Endothelial cell (in vitro differentiated cells): ENCODE measurements around the gene SIMC1. TPM values are rescaled to one million over a fixed set of nuclear protein-coding genes. Genes with fewer than 3 reads are reported as not detected.

ENCODE experiments used
- DNase-seq: peaks from one replicate; pipeline ENCODE4 v3.0.0; 2021; ENCODE audit warnings: low spot score
- H3K27ac Mint-ChIP-seq: one replicate; pipeline ENCODE4 v1.8.0; 2021; ENCODE audit warnings: mixed read lengths, inconsistent platforms; ENCODE audit not compliant: unreplicated experiment
- H3K27me3 Mint-ChIP-seq: one replicate; pipeline ENCODE4 v1.8.0; 2021; ENCODE audit warnings: mild to moderate bottlenecking, moderate library complexity, mixed read lengths, inconsistent platforms; ENCODE audit not compliant: unreplicated experiment
- H3K36me3 Mint-ChIP-seq: one replicate; pipeline ENCODE4 v1.8.0; 2021; ENCODE audit warnings: mild to moderate bottlenecking, low read depth, mixed read lengths, inconsistent platforms; ENCODE audit not compliant: unreplicated experiment
- H3K4me1 Mint-ChIP-seq: one replicate; pipeline ENCODE4 v1.8.0; 2021; ENCODE audit warnings: mild to moderate bottlenecking, mixed read lengths, inconsistent platforms; ENCODE audit not compliant: unreplicated experiment
- H3K4me3 Mint-ChIP-seq: one replicate; pipeline ENCODE4 v1.8.0; 2021; ENCODE audit warnings: mild to moderate bottlenecking, mixed read lengths, inconsistent platforms; ENCODE audit not compliant: unreplicated experiment
- H3K9me3 Mint-ChIP-seq: one replicate; pipeline ENCODE4 v1.8.0; 2021; ENCODE audit warnings: mixed read lengths, inconsistent platforms; ENCODE audit not compliant: unreplicated experiment
- CTCF ChIP-seq: fragments of 200-600 bp; sonication (generic); IDR thresholded peaks from one replicate; pipeline ENCODE4 v1.5.0; 2021; ENCODE audit warnings: antibody characterized with exemption; ENCODE audit not compliant: unreplicated experiment
- total RNA-seq: library from RNA; stranded (reverse); fragmentation: NEBNext Ultra II Directional; extraction: Animal tissue kit (Norgen Biotek cat#: 25700); gene quantifications from one replicate; pipeline ENCODE4 v1.2.1, GENCODE V29; 2021; ENCODE audit not compliant: unreplicated experiment

Gene SIMC1
- total RNA-seq, 1 donor from 2014 or later: 17.5 TPM

GRCh38 chr5:176383248-176383905, 145.2 kb downstream of the SIMC1 start:
- peaks cover 2% of the 10 kb centered on the region for H3K27me3 Mint-ChIP-seq
- H3K36me3 Mint-ChIP-seq: peaks cover 15% of the 10 kb centered on the region
- DNase-seq: no peak
- H3K9me3 Mint-ChIP-seq: no peaks in the 10 kb centered on the region
- no peak for TF ChIP-seq CTCF
- H3K4me3 Mint-ChIP-seq: no peak overlapping the region
- no peak overlapping the region for H3K27ac Mint-ChIP-seq
- H3K4me1 Mint-ChIP-seq: peaks cover 11% of the 10 kb centered on the region

- no peak for DNase-seq
- Mint-ChIP-seq H3K4me1 (peaks cover 14% of the 10 kb centered on the region), H3K27me3 (peaks cover 4% of the 10 kb centered on the region), H3K27ac (no peak overlapping the region), H3K36me3 (peaks cover 15% of the 10 kb centered on the region), H3K4me3 (peak overlapping the region; percentile 25), H3K9me3 (no peaks in the 10 kb centered on the region)
- TF ChIP-seq CTCF: no peak
Measured at GRCh38 chr5:176383961-176384360, 145.7 kb downstream of the SIMC1 start.

- Mint-ChIP-seq H3K4me3 (peak overlapping the region; percentile 25), H3K36me3 (peaks cover 15% of the 10 kb centered on the region), H3K9me3 (no peaks in the 10 kb centered on the region), H3K27me3 (peaks cover 5% of the 10 kb centered on the region), H3K4me1 (peaks cover 14% of the 10 kb centered on the region), H3K27ac (no peak overlapping the region)
- TF ChIP-seq CTCF: no peak
- no peak for DNase-seq
Measured at GRCh38 chr5:176384366-176384930, 146.2 kb downstream of the SIMC1 start.

- no peak for DNase-seq
- peaks cover 14% of the 10 kb centered on the region for H3K4me1 Mint-ChIP-seq
- H3K27me3 Mint-ChIP-seq: peaks cover 5% of the 10 kb centered on the region
- no peaks in the 10 kb centered on the region for H3K9me3 Mint-ChIP-seq
- no peak for TF ChIP-seq CTCF
- H3K27ac Mint-ChIP-seq: no peak overlapping the region
- peaks cover 15% of the 10 kb centered on the region for H3K36me3 Mint-ChIP-seq
- H3K4me3 Mint-ChIP-seq: no peak overlapping the region
Measured at GRCh38 chr5:176384991-176385390, 146.8 kb downstream of the SIMC1 start.

- Mint-ChIP-seq H3K9me3 (no peaks in the 10 kb centered on the region), H3K27ac (peak overlapping the region; percentile 37), H3K4me3 (no peak overlapping the region), H3K36me3 (peaks cover 11% of the 10 kb centered on the region), H3K4me1 (peaks cover 14% of the 10 kb centered on the region), H3K27me3 (peaks cover 5% of the 10 kb centered on the region)
- no peak for DNase-seq
- TF ChIP-seq CTCF: no peak
Measured at GRCh38 chr5:176386491-176386890, 148.3 kb downstream of the SIMC1 start.
